Karpas-422 (cell line): Measurements from ENCODE around the gene ZFAND3. TPM values are rescaled to one million over a fixed set of nuclear protein-coding genes. Genes with fewer than 3 reads are reported as not detected.

Experiments
- DNase-seq: peaks from one replicate; pipeline ENCODE4 v3.0.0-alpha.2; 2015
- H2AFZ ChIP-seq: fragments of 200-600 bp; sonication (generic); 2 replicates; pipeline ENCODE4 v1.6.1; 2014; ENCODE audit warnings: antibody characterized with exemption, low read length, mixed read lengths
- H3K27ac ChIP-seq: fragments of 200-600 bp; sonication (generic); 2 replicates; pipeline ENCODE4 v1.5.1; 2014; ENCODE audit warnings: mild to moderate bottlenecking, low read length, moderate library complexity
- H3K27me3 ChIP-seq: fragments of 200-600 bp; sonication (generic); 2 replicates; pipeline ENCODE4 v1.6.1; 2014; ENCODE audit warnings: low read length, mixed read lengths
- H3K36me3 ChIP-seq: fragments of 200-600 bp; sonication (generic); 2 replicates; pipeline ENCODE4 v1.6.1; 2014; ENCODE audit warnings: low read length, mixed read lengths; ENCODE audit not compliant: insufficient read depth
- H3K4me1 ChIP-seq: fragments of 200-600 bp; sonication (generic); 2 replicates; pipeline ENCODE4 v1.6.1; 2014; ENCODE audit warnings: mild to moderate bottlenecking, low read length, mixed read lengths
- H3K4me2 ChIP-seq: fragments of 200-600 bp; sonication (generic); 2 replicates; pipeline ENCODE4 v1.6.1; 2014; ENCODE audit warnings: low read length, low read depth, mild to moderate bottlenecking; ENCODE audit not compliant: poor library complexity, severe bottlenecking
- H3K4me3 ChIP-seq: fragments of 200-600 bp; sonication (generic); 2 replicates; pipeline ENCODE4 v1.5.1; 2014; ENCODE audit warnings: mild to moderate bottlenecking, antibody characterized with exemption, low read length, mixed read lengths
- H3K79me2 ChIP-seq: fragments of 200-600 bp; sonication (generic); 2 replicates; pipeline ENCODE4 v1.6.1; 2014; ENCODE audit warnings: mild to moderate bottlenecking, low read length, mixed read lengths
- H3K9ac ChIP-seq: fragments of 200-600 bp; sonication (generic); 2 replicates; pipeline ENCODE4 v1.6.0; 2014; ENCODE audit warnings: low read length
- H3K9me2 ChIP-seq: fragments of 200-600 bp; sonication (generic), shearing (Covaris generic); replicated peaks from 2 replicates; pipeline ENCODE4 v1.6.0; 2014; ENCODE audit warnings: mild to moderate bottlenecking, low read length, moderate library complexity; ENCODE audit not compliant: insufficient read depth
- H3K9me3 ChIP-seq: fragments of 300-700, 200-600 bp; sonication (generic); 2 replicates; pipeline ENCODE4 v1.6.1; 2014; ENCODE audit warnings: low read length, mixed read lengths
- H4K20me1 ChIP-seq: fragments of 200-600 bp; sonication (generic); 2 replicates; pipeline ENCODE4 v1.6.1; 2014; ENCODE audit warnings: mild to moderate bottlenecking, antibody characterized with exemption, low read length, low read depth; ENCODE audit not compliant: insufficient read depth
- total RNA-seq: library from RNA; depleted of rRNA; stranded (reverse); fragments of >200 nt; shearing (Covaris generic); gene quantifications from 2 replicates; pipeline ENCODE4 v1.2.3, GENCODE V29; 2014; ENCODE audit warnings: low replicate concordance

Gene ZFAND3
- total RNA-seq, 1 experiment from 2014 or later, result 4.0 TPM

DNA sequence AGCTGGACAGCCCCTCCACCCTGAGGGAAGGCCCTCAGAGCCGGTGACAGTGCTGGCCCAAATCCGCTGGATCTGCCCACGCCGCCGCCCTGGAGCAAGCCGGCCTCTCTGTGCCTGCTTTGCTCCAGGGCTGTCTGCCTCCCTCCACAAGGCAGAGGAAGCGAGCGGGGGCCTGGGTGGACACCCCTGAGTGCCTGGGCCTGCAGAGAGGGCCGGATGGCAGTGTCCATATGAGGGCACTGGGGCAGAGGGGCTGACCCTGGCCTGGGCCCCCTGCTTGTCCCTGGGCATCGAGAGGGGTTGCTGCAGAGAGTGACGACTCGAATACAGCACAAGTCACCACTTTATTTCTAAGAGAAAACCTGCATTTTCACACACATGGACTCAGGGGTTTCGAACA is 348.6 kb downstream of the ZFAND3 start:
- no peaks in the 10 kb centered on the region for H4K20me1 ChIP-seq
- H3K9ac ChIP-seq, result no peak overlapping the region
- H3K9me3 ChIP-seq, result no peaks in the 10 kb centered on the region
- H3K4me1 ChIP-seq, result no peaks in the 10 kb centered on the region
- H3K9me2 ChIP-seq, result no peaks in the 10 kb centered on the region
- no peak overlapping the region for H3K27ac ChIP-seq
- H3K4me3 ChIP-seq, result no peak overlapping the region
- H3K27me3 ChIP-seq, result no peaks in the 10 kb centered on the region
- no peak for DNase-seq
- no peak overlapping the region for H3K4me2 ChIP-seq
- H3K36me3 ChIP-seq, result no peaks in the 10 kb centered on the region
- no peak overlapping the region for H2AFZ ChIP-seq
- H3K79me2 ChIP-seq, result no peaks in the 10 kb centered on the region

GRCh38 chr6:38168699-38169098 is 349.2 kb downstream of the ZFAND3 start:
- Histone ChIP-seq H3K9ac (no peak overlapping the region), H3K27me3 (no peaks in the 10 kb centered on the region), H3K4me3 (no peak overlapping the region), H2AFZ (no peak overlapping the region), H3K27ac (no peak overlapping the region), H3K4me2 (no peak overlapping the region), H3K4me1 (no peaks in the 10 kb centered on the region), H4K20me1 (no peaks in the 10 kb centered on the region), H3K9me2 (no peaks in the 10 kb centered on the region), H3K36me3 (no peaks in the 10 kb centered on the region), H3K79me2 (no peaks in the 10 kb centered on the region), H3K9me3 (no peaks in the 10 kb centered on the region)
- DNase-seq, result no peak

GRCh38 chr6:38169221-38169976 is 349.9 kb downstream of the ZFAND3 start:
- Histone ChIP-seq H2AFZ (no peak overlapping the region), H4K20me1 (no peaks in the 10 kb centered on the region), H3K4me3 (no peak overlapping the region), H3K4me2 (no peak overlapping the region), H3K9me2 (no peaks in the 10 kb centered on the region), H3K9me3 (no peaks in the 10 kb centered on the region), H3K4me1 (no peaks in the 10 kb centered on the region), H3K27ac (no peak overlapping the region), H3K36me3 (no peaks in the 10 kb centered on the region), H3K27me3 (no peaks in the 10 kb centered on the region), H3K9ac (no peak overlapping the region), H3K79me2 (no peaks in the 10 kb centered on the region)
- DNase-seq, result no peak

GRCh38 chr6:38169977-38170526 is 350.5 kb downstream of the ZFAND3 start:
- Histone ChIP-seq H3K4me1 (no peaks in the 10 kb centered on the region), H3K4me3 (no peak overlapping the region), H3K9me3 (no peaks in the 10 kb centered on the region), H3K79me2 (no peaks in the 10 kb centered on the region), H2AFZ (no peak overlapping the region), H3K36me3 (no peaks in the 10 kb centered on the region), H3K9ac (no peak overlapping the region), H3K27ac (no peak overlapping the region), H3K4me2 (no peak overlapping the region), H3K27me3 (no peaks in the 10 kb centered on the region), H3K9me2 (no peaks in the 10 kb centered on the region), H4K20me1 (no peaks in the 10 kb centered on the region)
- no peak for DNase-seq

DNA sequence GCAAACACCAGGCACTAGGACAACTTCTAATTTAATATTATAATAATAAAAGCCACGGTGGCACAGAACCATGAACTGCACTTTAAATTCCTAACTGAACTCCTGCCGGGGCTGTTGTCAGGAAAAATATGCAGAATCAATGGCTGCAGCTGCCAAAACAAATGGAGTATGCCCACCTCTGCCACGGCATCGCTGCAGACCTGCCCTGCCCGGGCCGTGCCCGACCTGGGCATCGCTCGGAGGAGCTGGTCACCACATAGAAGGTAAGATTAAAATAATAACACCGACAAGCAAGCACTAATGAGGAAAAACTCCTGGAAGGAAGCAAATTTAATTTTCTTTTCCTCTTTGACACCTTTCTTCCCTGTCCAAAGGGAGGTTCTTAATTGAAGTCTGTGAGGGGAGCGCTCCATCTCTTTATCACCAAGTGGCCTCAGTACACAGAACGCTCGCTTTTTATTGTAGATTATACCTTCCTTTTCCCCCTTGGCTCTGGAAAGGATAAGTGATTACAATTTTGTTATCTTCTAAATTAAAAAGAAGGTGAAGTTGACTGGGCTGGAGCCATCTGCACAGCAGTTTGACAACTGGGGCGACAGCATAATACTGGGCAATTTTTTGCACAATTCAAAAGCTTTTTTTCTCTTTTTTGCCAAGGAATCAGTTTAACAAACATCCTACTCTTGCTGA is 351.3 kb downstream of the ZFAND3 start:
- Histone ChIP-seq H3K27ac (no peak overlapping the region), H2AFZ (no peak overlapping the region), H3K79me2 (no peaks in the 10 kb centered on the region), H3K9ac (no peak overlapping the region), H3K36me3 (no peaks in the 10 kb centered on the region), H3K9me3 (no peaks in the 10 kb centered on the region), H3K27me3 (no peaks in the 10 kb centered on the region), H4K20me1 (no peaks in the 10 kb centered on the region), H3K4me1 (no peaks in the 10 kb centered on the region), H3K4me2 (no peak overlapping the region), H3K4me3 (no peak overlapping the region), H3K9me2 (no peaks in the 10 kb centered on the region)
- no peak for DNase-seq

DNA sequence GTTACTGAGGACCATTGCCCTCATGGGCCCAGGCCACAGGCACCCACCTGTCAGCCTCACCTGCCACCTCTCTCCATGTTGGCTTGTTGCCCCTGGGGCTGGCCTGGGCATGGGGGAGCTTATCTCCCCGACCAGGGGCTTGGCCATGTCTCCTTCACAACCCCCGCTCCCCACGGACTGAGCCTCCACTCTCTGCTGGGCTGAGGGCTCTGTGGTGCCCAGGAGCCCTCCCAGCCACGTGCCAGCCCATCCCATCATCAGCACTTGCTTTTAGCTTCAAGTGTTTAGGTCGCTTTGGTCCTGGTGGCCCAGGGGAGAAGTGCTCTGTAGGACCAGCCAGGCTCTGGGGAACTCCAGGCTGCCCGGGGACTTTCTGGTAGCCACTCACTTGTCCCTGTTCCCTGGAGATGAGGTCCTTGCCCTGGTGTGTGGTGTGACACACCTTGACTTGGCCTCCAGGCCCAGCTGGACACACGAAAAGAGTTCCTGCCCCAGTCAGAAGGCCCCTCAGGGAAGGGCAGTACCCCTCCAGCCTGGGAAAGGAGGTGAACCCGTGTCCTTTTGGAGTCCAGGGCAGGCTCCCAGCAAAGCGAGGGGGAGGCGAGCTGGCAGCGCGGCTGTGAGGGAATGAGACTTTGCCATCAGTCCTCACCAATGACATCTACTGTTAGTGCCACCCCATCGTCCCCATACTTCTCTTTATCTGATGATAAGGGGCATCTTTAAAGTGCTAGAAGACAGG is 352.6 kb downstream of the ZFAND3 start:
- no peak for DNase-seq
- H3K27ac ChIP-seq, result no peak overlapping the region
- no peak overlapping the region for H3K9ac ChIP-seq
- no peaks in the 10 kb centered on the region for H3K9me2 ChIP-seq
- H3K4me2 ChIP-seq, result no peak overlapping the region
- no peak overlapping the region for H2AFZ ChIP-seq
- no peaks in the 10 kb centered on the region for H3K79me2 ChIP-seq
- H3K4me3 ChIP-seq, result no peak overlapping the region
- H3K9me3 ChIP-seq, result no peaks in the 10 kb centered on the region
- H3K4me1 ChIP-seq, result no peaks in the 10 kb centered on the region
- no peaks in the 10 kb centered on the region for H3K27me3 ChIP-seq
- no peaks in the 10 kb centered on the region for H4K20me1 ChIP-seq
- no peaks in the 10 kb centered on the region for H3K36me3 ChIP-seq

GRCh38 chr6:38172739-38173410 is 353.3 kb downstream of the ZFAND3 start:
- Histone ChIP-seq H4K20me1 (no peaks in the 10 kb centered on the region), H3K27me3 (no peaks in the 10 kb centered on the region), H3K36me3 (no peaks in the 10 kb centered on the region), H2AFZ (no peak overlapping the region), H3K79me2 (no peaks in the 10 kb centered on the region), H3K4me3 (no peak overlapping the region), H3K9me2 (no peaks in the 10 kb centered on the region), H3K9ac (no peak overlapping the region), H3K27ac (no peak overlapping the region), H3K9me3 (no peaks in the 10 kb centered on the region), H3K4me1 (no peaks in the 10 kb centered on the region), H3K4me2 (no peak overlapping the region)
- no peak for DNase-seq
